Measurements from ENCODE around the gene PCSK9.

The PCSK9 gene

DNA sequence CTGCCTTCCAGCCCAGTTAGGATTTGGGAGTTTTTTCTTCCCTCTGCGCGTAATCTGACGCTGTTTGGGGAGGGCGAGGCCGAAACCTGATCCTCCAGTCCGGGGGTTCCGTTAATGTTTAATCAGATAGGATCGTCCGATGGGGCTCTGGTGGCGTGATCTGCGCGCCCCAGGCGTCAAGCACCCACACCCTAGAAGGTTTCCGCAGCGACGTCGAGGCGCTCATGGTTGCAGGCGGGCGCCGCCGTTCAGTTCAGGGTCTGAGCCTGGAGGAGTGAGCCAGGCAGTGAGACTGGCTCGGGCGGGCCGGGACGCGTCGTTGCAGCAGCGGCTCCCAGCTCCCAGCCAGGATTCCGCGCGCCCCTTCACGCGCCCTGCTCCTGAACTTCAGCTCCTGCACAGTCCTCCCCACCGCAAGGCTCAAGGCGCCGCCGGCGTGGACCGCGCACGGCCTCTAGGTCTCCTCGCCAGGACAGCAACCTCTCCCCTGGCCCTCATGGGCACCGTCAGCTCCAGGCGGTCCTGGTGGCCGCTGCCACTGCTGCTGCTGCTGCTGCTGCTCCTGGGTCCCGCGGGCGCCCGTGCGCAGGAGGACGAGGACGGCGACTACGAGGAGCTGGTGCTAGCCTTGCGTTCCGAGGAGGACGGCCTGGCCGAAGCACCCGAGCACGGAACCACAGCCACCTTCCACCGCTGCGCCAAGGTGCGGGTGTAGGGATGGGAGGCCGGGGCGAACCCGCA lies at the start of gene PCSK9:
TSS of gene PCSK9 (plus strand) at position 207 of the 741 bp plus-strand sequence. CDS start at position 497, 290 bp downstream.
- no peak for ATAC-seq
- no peak for DNase-seq

DNA sequence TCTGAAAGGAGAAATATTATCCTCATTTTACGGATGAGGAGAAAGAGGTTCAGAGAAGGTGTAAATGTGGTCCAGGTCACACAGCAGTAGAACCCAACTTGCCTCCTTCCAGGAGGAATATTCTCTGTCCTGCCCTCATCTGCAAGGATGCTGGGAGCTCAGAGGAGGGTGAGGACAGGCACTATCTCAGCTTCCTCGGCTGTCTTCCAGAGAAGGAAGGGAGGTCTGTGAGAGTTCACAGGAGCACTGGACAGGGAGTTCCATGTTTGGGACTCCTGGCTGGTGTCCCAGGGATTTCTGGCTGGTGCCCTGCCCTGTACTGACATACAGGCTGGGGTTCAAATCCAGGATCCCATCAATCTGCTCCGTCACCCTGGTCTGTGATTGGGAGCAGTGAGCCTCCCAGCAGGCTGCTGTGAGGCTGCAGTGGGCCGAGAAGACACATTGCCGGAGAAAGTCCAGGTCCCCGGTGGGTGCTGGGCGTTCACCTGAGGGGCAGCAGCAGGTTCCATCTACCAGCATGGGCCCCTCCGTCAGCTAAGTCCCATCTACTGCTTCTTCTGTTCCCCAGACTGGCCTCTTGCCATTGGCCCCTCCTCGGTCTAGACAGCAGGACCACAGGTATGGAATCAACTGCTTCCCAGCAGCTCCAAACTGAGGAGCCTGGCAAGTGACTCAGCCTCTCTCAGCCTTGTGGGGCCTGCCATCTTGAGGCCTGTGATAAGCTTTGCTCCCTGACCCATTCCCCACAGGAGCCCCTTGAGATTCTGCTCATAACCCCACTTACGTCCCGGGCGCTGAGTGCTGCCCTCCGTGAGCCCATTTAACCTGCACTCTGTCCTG lies 49.2 kb upstream of the PCSK9 start:
- ATAC-seq, result no peak
- no peak for DNase-seq

DNA sequence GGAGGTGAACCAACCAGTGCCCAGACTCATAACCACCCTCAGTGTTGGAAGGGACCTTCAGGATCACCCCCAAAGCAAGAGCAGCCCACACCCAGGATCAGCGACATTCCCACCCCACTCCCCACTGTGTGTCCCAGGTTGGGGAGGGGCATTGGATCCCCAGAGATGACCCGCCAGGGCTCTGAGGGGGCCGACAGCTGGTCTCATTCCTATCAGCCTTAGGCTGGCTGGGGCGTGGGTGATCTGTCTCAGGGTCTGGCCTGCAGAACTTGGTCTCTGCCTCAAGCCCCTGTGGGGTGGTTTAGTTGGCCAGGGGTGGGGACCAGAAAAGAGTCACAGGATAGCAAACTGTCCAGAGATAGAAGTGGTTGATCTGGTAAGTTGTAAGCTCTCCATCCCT lies 48.4 kb upstream of the PCSK9 start:
- ATAC-seq, result no peak
- DNase-seq, result no peak

DNA sequence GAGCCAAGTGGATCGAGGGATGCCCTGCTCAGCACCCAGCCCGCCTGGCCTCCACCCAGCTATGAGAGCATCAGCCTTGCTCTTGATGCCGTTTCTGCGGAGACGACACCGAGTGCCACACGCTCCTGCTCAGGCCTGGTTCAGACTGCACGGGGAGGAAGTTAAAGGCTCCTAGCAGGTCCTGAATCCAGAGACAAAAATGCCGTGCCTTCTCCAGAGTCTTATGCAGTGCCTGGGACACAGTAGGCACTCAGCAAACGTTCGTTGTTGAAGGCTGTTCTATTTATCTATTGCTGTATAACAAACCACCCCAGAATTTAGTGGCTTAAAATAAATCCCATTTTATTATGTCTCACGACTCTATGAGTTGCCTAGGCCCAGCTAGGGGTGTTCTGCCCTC lies 47.4 kb upstream of the PCSK9 start:
- DNase-seq (no peak), ATAC-seq (no peak)

DNA sequence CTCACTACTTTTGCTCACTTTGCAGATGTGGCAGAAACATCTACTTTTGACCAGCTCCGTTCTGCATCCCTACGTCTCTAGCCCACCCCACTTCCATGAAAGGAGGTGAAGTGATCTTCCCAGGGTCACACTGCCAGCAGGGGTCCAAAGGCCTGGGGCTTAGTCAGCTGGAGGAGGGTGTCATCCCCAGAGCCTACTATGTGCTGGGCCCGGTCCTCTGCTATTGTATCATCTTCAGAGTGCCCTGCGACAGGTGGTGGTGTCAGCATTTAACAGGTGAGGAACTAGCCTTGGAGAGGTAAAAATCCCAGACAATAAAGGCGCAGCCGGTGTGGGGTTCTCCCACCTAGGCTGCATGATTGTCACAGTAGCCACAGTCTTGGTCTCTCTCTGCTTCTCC lies 46.2 kb upstream of the PCSK9 start:
- ATAC-seq, result no peak
- DNase-seq, result no peak

DNA sequence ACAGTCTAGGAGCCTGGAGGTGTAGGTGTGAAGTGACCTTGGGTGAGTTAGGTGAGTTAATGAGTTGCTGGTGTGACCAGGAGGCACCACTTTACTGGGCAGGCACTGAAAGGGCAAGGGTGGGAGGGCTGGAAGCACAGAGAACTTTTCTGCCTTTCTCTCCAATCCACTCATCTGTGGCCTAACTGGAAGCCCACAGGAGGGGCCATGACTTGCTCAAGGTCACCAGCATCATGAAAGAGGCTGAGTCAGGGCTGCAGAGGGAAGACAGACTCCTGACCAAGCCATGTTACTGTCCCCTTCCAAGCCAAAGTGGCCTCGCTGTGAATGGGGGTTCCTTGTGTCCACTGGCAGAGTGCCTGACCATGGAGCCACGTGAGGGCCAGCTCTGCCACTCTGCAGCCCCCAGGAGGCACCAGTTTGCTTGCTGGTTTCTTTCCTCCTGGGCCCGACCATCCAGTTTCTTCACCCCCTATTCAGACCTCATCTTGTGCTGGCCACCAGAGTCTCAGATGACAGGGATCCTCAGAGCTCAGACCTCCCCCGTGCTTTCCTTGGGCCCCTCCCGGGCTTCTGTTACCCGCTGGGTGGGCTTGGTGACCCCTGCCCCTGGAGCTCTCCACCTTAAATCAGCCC lies 44.9 kb upstream of the PCSK9 start:
- DNase-seq, result no peak
- no peak for ATAC-seq

DNA sequence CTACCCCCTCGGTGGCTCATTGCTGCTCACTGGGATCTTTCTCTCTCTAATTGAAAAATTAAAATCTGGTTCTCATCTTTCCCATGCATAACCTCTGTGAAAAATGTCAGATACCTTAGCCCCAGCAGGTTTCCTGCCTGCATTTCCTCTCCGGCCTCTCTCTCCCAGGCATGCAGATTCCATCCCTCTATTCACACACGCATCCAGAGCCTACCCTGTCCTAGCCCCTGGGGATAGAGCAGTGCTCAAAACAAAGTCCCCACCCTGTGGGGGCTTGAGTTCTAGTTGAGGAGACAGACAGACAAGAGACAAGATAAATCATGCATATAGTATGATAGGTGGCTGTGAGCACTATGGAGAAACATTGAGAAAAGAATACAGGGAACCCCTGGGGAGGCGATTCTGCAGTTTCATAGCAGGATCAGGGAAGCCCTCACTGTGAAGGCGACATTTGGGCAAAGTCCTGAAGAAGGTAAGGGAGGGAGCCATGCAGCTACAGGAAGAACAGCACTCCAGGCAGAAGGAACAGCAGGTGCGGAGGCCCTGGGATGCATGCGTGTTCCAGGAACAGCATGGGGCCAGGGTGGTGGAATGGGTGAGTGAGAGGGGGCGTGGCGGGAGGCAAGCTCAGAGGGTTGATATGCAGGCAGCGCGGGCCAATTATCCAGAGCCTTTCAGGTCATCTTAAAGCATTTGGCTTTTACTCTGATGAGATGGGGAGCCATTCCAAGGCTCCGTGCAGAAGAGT lies 44.2 kb upstream of the PCSK9 start:
- no peak for ATAC-seq
- no peak for DNase-seq

DNA sequence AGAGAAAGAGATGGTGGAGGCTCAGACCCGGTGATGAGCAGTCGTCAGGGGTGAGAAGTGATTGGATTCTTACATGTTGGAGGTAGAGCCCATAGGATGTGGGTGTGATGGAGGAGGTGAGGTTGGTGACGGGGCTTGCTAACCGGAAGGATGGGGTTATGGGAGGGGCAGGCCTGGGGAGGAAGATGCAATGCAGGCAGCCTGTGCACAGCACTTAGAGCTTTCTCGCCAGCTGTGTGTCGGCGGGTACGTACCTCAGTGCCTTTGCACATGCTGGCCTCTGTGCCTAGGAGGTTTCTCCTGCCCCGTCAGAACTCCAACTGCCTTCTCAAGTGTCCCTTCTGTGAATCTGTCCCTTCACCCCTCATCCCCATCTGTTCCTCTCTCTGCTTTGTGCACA lies 43.5 kb upstream of the PCSK9 start:
- peak; percentile 16 for DNase-seq
- peak; percentile 16 for ATAC-seq

DNA sequence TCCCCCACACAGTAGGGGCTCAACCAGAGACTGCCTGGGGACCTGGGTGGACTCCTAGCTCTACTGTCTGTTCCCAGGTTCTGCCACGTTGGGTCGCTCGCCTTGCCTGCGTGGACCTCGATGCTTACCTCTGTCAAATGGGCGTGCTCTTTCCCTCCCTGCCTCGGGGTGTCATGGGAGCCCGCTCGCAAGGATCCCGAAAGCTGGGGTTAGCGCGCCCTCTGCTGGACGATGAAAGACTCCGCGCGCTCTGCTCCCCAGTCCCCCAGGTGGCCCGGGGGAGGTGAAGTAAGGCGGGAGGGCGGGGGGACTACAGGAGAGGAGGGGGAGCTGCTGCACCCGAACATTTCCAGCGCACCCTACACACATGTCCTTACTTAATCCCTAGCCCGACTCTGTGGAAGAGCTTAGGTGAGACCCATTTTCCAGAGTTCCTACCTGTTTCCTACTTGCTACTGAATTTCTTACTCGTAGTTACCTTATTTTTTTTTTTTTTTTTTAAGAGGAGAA lies 42.9 kb upstream of the PCSK9 start:
- ATAC-seq (peak; percentile 78), DNase-seq (peak; percentile 87)

DNA sequence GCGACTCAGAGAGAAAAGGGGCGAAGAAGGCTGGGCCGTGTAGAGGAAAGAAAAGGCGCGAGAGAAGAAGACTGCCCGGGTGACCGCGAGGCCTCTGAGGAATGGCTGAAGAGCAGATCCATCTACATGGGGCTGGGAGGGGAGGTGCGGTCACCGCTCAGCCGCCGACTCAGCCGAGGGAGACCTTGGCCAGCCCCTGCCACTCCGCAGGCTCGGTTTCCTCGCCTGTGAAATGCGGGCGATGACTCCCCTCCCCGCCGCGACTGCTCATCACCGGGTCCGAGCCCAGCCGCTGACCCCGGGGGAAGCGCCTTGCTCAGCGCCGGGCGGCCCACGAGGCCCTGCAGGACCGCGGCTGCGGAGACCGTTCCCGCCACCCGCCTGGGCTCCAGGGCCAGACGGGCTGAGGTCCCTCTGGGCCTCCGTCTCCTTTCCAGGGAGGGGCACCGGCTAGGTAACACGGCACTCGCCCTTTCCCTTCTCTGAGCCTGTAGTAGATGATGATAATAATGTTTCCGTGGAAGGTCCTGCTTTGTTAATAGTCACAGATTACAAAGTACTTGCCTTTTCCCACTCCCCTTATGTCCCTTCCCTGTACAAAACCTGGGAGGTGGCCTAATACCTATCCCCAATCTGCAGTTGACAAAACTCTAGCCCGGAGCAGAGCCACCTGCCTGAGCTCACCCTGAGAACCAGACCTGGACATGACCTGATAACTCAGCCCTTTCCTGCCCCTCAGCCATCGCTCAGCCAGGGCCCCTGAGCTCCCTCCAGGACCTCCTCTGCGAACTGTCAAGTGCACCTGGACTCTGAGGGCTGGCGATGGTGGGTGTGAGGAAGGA lies 42.3 kb upstream of the PCSK9 start:
- ATAC-seq, result no peak
- DNase-seq, result no peak

DNA sequence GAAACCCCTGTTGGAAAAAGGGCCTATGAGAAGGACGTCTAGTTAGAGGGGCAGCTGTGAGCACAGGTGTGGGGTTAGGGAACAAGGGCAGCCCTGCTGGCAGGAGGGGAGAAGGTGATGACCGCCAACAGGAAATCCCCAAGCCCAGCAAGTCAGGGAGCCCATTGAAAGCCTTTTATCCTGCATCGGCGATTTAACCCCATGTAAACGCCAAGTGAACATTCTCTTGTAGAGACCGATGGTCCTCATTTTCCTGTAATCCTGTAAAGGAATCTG lies 41.7 kb upstream of the PCSK9 start:
- ATAC-seq, result no peak
- no peak for DNase-seq

DNA sequence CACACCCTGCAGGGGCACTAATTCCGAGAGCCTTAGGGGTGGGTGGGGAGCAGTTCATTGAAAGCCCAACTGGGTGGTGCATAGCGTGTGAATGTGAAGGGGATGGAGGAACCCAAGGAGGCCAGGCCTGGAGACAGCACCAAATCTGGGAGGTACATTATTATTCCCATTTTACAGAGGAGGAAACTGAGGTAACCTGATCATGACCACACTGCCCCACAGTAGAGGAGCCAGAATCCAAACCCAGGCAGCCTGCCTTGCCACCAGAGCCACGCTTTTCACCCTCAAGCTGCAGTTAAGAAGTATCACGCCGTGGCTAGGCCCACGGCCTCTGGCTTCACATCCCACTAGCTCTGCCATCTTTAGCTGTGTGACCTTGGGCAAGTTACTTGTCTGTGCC lies 41.2 kb upstream of the PCSK9 start:
- ATAC-seq (no peak), DNase-seq (no peak)

DNA sequence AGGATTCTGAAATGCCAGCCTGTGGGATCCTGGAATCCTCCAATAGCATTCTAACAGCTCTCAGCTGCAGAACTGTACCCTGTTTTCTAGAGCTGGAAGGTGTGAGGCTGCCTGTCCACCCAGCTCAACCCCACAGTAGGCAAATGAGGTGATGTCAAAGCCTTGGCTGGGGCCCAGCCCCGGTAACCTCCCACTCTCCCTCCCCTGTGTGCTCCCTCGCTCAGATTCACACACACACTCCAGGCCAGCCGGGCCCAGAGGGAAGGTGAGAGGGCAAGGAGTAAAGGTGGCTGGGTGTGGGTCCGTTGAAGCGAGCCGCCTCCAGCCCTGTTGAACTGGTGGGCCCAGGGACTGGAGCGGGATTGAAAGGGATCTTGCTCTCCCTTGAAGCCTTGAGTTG lies 40.7 kb upstream of the PCSK9 start, which contains the start of gene BSND:
TSS of gene BSND (plus strand) at position 257 of the 400 bp plus-strand sequence. CDS start 254 bp downstream, outside the sequence.
- ATAC-seq (no peak), DNase-seq (no peak)

DNA sequence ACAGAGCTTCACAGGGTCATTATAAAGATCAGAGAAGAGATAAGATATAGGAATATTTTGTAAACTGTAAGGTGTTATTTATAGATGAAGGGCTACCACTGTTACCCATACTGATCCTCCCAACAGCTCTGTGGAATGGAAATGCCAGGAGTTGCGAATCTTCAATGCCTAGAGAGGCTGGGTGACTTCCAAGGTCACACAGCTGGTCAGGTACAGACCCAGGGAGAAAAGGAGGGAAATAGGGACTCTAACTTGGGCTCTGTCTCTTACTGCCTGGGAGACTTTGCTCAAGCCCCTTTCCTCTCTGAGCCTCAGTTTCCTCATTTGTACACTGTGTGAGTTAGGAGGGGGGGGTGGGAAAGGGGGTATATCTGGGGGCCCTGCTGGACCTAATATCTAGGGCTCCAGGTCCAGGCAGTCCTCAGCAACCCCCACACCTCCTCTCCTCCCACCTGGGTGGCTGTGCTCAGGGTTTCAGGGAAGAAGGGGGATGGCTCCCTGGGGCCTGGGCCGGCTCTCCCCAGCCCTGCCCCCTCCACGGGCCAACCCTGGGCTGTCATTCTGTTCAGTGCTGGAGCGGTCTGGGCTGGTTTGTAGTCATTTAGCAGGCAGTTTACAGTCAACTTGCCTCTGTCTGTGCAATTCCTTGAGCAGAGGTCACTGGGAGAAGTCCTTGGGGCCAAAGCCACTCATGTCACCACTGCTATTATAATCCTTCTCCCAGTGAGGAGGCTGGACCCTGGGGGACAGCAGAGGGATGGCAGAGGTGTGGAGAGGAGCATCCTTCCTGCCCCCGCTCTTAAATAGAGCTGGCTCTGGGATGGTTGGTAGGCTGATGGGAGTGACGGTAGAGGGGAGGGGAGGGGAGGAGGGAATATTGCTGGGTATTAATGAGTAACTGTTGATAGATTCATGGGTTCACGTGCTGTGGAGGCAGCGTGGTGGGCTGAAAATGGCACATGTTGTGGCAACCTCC lies 39.0 kb upstream of the PCSK9 start:
- DNase-seq (no peak), ATAC-seq (no peak)

DNA sequence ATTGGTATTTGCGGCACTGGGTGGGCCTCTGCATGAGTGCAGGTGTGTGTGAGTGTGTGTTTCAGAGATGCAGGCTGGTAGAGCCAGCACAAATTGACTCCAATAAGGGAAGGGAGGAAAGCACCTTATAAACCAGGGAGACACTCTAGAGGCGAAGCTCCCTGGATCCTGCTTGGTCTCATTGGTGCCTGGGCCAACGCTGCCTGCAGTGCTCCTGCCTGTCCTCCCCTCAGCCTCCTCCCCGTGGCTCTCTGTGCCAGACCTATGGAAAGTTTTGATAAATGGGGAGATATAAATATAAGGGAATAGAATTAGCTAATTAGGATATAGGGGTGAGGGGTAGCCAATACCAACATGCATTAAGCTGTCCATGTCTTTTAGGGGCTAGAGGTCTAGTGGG lies 38.0 kb upstream of the PCSK9 start:
- DNase-seq, result no peak
- ATAC-seq, result no peak

DNA sequence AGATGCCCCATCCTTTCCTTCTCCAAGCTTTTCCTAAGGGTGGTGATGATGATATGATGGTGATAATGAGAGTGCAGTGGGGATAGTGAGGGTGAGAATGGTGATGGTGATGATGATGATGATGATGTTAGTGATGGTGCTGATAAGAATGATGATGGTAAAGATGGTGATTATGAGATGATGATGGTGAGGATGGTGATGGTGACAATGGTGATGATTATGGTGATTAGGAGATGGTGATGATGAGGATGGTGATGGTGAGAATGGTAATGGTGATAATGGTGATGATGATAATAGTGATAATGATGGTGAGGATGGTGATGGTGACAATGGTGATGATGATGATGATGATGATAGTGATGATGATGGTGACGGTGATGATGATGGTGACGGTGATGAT lies 36.7 kb upstream of the PCSK9 start:
- ATAC-seq, result no peak
- DNase-seq, result no peak

DNA sequence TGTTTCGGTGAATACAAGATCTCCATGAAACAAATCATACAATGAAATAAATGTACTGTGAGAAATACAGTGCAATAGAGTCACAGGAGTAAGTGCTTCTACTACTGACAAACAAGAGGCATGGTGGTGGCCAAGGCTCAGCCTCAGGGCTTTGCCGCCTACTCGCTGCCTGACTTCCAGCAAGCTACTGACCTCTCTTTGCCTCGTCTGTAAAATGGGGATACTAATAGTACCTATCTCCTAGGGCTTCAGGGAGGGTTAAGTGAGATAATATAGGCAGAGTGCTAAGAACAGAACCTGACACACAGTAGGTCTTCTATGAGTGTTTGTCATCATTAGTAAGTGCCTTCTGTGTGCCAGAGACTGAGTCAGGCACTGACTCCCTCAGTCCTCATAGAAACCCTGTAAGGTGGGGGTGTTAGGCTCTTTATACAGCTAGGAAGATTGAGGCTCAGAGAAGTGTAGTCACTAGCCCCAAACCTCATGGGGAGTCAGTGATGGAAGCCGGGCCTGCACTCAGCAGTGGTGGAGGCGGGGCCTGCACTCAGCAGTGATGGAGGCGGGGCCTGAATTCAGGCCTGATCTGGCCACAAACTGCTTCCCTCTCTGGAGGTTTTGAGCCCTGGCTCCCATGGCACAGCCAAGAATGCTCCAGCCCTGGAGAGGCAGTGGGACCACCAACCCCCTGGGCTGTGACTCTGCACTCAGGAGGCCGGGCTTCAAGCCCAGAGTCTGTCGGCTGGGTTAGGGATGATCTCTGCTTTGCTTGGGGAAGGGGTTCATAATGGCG lies 33.8 kb upstream of the PCSK9 start:
- peak; percentile 16 for ATAC-seq
- DNase-seq, result no peak

DNA sequence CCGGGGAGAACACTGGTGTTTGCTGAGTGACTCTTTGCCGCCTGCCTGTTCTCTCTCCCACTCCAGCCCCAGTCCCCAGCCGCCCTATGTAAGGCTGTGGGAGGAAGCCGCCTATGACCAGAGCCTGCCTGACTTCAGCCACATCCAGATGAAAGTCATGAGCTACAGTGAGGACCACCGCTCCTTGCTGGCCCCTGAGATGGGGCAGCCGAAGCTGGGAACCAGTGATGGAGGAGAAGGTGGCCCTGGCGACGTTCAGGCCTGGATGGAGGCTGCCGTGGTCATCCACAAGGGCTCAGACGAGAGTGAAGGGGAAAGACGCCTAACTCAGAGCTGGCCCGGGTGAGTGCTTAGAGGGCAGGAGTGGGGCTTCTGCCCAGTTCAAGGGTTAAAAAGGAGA lies 32.4 kb upstream of the PCSK9 start:
- DNase-seq (no peak), ATAC-seq (no peak)

DNA sequence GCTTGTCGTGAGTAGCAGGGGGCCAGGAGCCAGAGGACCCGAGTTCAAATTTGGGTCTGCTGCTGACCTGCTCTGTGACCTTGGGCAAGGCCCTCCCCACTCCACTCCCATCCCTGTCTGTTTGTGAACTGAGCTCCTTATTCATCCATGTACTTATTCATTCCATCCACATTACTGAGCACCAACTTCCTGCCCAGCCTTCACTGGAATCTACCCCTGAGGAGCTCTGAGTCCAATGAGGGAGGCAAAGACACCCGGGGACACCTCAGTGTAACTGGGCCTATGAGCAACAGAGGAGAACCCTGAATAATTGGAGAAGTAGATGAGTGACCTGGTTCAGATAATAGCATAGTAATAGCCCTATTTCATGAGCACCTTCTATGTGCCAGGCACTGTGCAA lies 31.7 kb upstream of the PCSK9 start:
- no peak for ATAC-seq
- no peak for DNase-seq

Data from stimulated activated naive CD8-positive, alpha-beta T cell treated with anti-CD3 and anti-CD28 coated beads, Interleukin-15, Interleukin-2, amounts not matched to agents 100 U/mL and 50 U/mL, for 24 hours (primary cell).